ENCODE measurements around the gene ZFP57. TPM values are rescaled to one million over a fixed set of nuclear protein-coding genes. Genes with fewer than 3 reads are reported as not detected.

ZFP57 gene
- total and polyA plus RNA-seq, 10 of the 15 experiments (the other 5 are each of a cell fraction or from before 2014, with no cell fraction given): not detected

DNA sequence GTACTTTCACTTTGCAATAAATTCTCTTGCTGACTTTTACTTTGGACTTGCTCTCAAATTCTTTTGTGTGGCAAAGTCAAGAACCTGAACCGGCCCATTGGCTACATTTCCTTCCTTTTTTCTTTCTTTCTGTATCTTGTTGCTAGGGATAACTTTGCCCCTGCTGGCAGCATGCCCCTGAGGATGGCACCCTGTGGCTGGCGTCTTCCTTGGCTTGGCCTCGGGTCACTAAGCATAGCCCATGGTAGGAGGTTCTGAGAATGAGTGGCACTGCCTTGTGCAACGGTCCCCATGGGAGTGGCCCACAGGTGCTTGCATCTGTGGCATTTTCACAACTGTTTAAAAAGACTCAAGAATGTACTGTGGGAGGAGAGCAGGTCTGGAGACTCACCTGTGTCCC lies 28.2 kb upstream of the ZFP57 start:
- Histone ChIP-seq H3K36me3 (ENCODE audit: control insufficient read depth in 2 of 2, insufficient read depth in 2 of 2, low read length in 1 of 2) (no peaks in the 10 kb centered on the region), H3K79me2 (ENCODE audit: control insufficient read depth, insufficient read depth, low read length) (no peaks in the 10 kb centered on the region), H3K9me3 (replicated peaks; ENCODE audit: control insufficient read depth, insufficient read depth, low read length) (no peaks in the 10 kb centered on the region; the same call in 2 of the 3 replicates), H3K4me3 (no peak overlapping the region), H3K27me3 (replicated peaks in 1 of 2; ENCODE audit: control insufficient read depth in 2 of 2, insufficient read depth in 2 of 2, low read length in 1 of 2) (no peaks in the 10 kb centered on the region), H2AFZ (ENCODE audit: control insufficient read depth, low read depth, low read length) (peak overlapping the region; percentile 24; the same call in 1 of the 2 replicates), H3K4me2 (ENCODE audit: control insufficient read depth, insufficient read depth) (peak overlapping the region; percentile 68), H3K4me1 (ENCODE audit: control insufficient read depth, insufficient read depth, low read length) (peaks cover 11% of the 10 kb centered on the region; the same call in 1 of the 2 replicates), H4K20me1 (ENCODE audit: control insufficient read depth, insufficient read depth) (no peaks in the 10 kb centered on the region), H3K27ac (ENCODE audit: control insufficient read depth, insufficient read depth) (no peak overlapping the region), H3K9ac (ENCODE audit: control insufficient read depth, insufficient read depth, low read length) (no peak overlapping the region)
- 0% methylated on average over 4 of the region's 4 CpGs for WGBS (ENCODE audit: insufficient coverage, insufficient replicate concordance, low lambda C conversion rate, missing lambda C conversion rate)
- in situ Hi-C loops (cut with MboI) (no loop called here), intact Hi-C loops (cut with micrococcal nuclease; ENCODE audit: unreplicated experiment) (no loop called here)
- ChIA-PET POLR2A (interaction anchor here (1.0 kb wide), 3 partner anchors 13 to 50 kb away, joined by 3 to 6 read pairs (median 3); no protein-coding TSS in a partner anchor), CTCF (interaction anchor here (1.2 to 2.6 kb wide), 7 partner anchors 10 to 59 kb away, joined by 5 to 12 read pairs (median 8); no protein-coding TSS in a partner anchor), RAD21 (ENCODE audit: unreplicated experiment) (interaction anchor here (1.1 to 2.4 kb wide), 4 partner anchors 11 to 55 kb away, joined by 3 to 7 read pairs (median 6); no protein-coding TSS in a partner anchor), SMC1A (ENCODE audit: uncharacterized antibody, unreplicated experiment) (interaction anchor here (1.1 to 2.1 kb wide), 4 partner anchors 12 to 126 kb away, joined by 3 to 9 read pairs (median 6); no protein-coding TSS in a partner anchor)
- TF ChIP-seq SMC3 (IDR thresholded peaks at IDR 0.05; ENCODE audit: borderline replicate concordance, low read length): no peak
- TF ChIP-seq, protein P1, sequence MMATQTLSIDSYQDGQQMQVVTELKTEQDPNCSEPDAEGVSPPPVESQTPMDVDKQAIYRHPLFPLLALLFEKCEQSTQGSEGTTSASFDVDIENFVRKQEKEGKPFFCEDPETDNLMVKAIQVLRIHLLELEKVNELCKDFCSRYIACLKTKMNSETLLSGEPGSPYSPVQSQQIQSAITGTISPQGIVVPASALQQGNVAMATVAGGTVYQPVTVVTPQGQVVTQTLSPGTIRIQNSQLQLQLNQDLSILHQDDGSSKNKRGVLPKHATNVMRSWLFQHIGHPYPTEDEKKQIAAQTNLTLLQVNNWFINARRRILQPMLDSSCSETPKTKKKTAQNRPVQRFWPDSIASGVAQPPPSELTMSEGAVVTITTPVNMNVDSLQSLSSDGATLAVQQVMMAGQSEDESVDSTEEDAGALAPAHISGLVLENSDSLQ (IDR thresholded peaks at IDR 0.05): peak; percentile 65
- ATAC-seq (peak; percentile 76), DNase-seq (ENCODE audit: low read depth, low spot score) (no peak), FAIRE-seq (peak; percentile 87)
- BruUV-seq (replicated peaks): no TSS peak

DNA sequence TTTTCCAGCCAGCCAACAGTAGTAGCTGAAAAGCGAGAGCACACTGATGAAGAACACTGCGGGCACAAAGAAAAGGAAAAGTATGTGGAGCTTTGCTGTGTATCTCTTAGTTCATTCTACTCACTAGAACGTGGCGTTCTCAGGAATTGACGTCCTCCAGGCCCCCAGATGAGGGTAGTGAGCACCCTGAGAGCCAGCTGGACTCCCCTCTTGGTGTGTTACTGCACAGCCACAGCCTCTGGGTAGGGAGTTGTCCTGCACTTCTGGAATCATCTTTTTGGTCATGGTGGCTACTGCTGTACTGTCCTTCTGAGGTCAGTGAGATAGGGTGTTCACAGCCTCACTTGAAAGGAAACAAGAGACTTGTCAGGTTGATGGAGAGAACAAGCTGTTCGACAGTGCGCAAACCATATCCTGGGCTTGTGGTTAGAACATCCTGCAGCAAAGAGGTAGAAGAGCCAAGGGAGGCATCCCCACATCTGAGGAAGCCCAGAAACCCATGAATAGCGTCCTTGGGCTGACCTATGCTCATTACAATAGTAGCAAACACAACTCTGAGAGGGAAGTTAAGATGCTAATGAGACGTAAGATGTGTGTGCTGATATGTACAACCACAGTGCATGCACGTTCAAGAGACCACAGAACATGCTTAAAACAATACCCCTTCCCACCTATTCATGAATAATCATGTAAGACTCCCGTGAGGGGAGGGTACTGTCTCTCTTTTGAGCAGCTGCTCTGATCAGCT lies 27.7 kb upstream of the ZFP57 start:
- Histone ChIP-seq H3K36me3 (ENCODE audit: control insufficient read depth in 2 of 2, insufficient read depth in 2 of 2, low read length in 1 of 2) (no peaks in the 10 kb centered on the region), H3K4me3 (no peak overlapping the region), H3K79me2 (ENCODE audit: control insufficient read depth, insufficient read depth, low read length) (no peaks in the 10 kb centered on the region), H3K9ac (ENCODE audit: control insufficient read depth, insufficient read depth, low read length) (no peak overlapping the region), H3K4me1 (ENCODE audit: control insufficient read depth, insufficient read depth, low read length) (peaks cover 11% of the 10 kb centered on the region; the same call in 1 of the 2 replicates), H3K27me3 (replicated peaks in 1 of 2; ENCODE audit: control insufficient read depth in 2 of 2, insufficient read depth in 2 of 2, low read length in 1 of 2) (no peaks in the 10 kb centered on the region), H4K20me1 (ENCODE audit: control insufficient read depth, insufficient read depth) (no peaks in the 10 kb centered on the region), H3K4me2 (ENCODE audit: control insufficient read depth, insufficient read depth) (peak overlapping the region; percentile 68), H3K27ac (ENCODE audit: control insufficient read depth, insufficient read depth) (no peak overlapping the region), H2AFZ (ENCODE audit: control insufficient read depth, low read depth, low read length) (peak overlapping the region; percentile 24; the same call in 1 of the 2 replicates), H3K9me3 (replicated peaks; ENCODE audit: control insufficient read depth, insufficient read depth, low read length) (no peaks in the 10 kb centered on the region; the same call in 2 of the 3 replicates)
- no TSS peak for BruUV-seq (replicated peaks)
- ChIA-PET CTCF (interaction anchor here (0.7 to 2.6 kb wide), 17 partner anchors 10 to 258 kb away, joined by 3 to 12 read pairs (median 5); no protein-coding TSS in a partner anchor), RAD21 (ENCODE audit: unreplicated experiment) (interaction anchor here (1.1 to 2.4 kb wide), 4 partner anchors 10 to 55 kb away, joined by 3 to 7 read pairs (median 6); no protein-coding TSS in a partner anchor), SMC1A (ENCODE audit: uncharacterized antibody, unreplicated experiment) (interaction anchor here (0.8 to 2.1 kb wide), 9 partner anchors 11 to 127 kb away, joined by 3 to 9 read pairs (median 4); no protein-coding TSS in a partner anchor), POLR2A (interaction anchor here (1.0 to 1.2 kb wide), 4 partner anchors 14 to 50 kb away, joined by 3 to 6 read pairs (median 3); no protein-coding TSS in a partner anchor)
- ATAC-seq (peak; percentile 87), DNase-seq (ENCODE audit: low read depth, low spot score) (peak; percentile 43), FAIRE-seq (peak; percentile 31)
- WGBS (ENCODE audit: insufficient coverage, insufficient replicate concordance, low lambda C conversion rate, missing lambda C conversion rate): 19% methylated on average over 11 of the region's 11 CpGs
- intact Hi-C loops (cut with micrococcal nuclease; ENCODE audit: unreplicated experiment): no loop called here
- TF ChIP-seq ZNF384 (IDR thresholded peaks at IDR 0.05; ENCODE audit: borderline replicate concordance, low read depth, low read length) (no peak), POU2F2 (IDR thresholded peaks at IDR 0.05; ENCODE audit: borderline replicate concordance, low read depth, low read length) (peak; percentile 30; the same call in 1 of the 3 replicates), SREBF1 (IDR thresholded peaks at IDR 0.05; ENCODE audit: low read length) (no peak), RUNX3 (IDR thresholded peaks at IDR 0.05; ENCODE audit: low read length) (peak; percentile 61), IKZF1 (conservative IDR thresholded peaks at IDR 0.05) (0 out of 2 replicates have a peak, but pooled peaks have one; percentile 11), BHLHE40 (IDR thresholded peaks at IDR 0.05; ENCODE audit: borderline replicate concordance in 1 of 2, low read depth in 2 of 2, low read length in 1 of 2) (peak; percentile 87 to 95)
- in situ Hi-C loops (cut with MboI): no loop called here
